KMS-11 (cell line): ENCODE results near the gene GIPC2.

Source experiments
- H2AFZ ChIP-seq: fragments of 200-600 bp; sonication (generic); 2 replicates; pipeline ENCODE4 v1.6.1; 2016; ENCODE audit warnings: antibody characterized with exemption, mixed run types, low read depth
- H3K27ac ChIP-seq: fragments of 200-600 bp; sonication (generic); 2 replicates; pipeline ENCODE4 v1.6.1; 2016; ENCODE audit warnings: mild to moderate bottlenecking, mixed run types
- H3K27me3 ChIP-seq: fragments of 200-600 bp; sonication (generic); 2 replicates; pipeline ENCODE4 v1.6.1; 2017; ENCODE audit warnings: mild to moderate bottlenecking, low read depth, mixed run types, moderate library complexity; ENCODE audit not compliant: insufficient read depth
- H3K36me3 ChIP-seq: fragments of 200-600 bp; sonication (generic); 2 replicates; pipeline ENCODE4 v1.6.1; 2017; ENCODE audit warnings: mild to moderate bottlenecking, mixed run types; ENCODE audit not compliant: insufficient read depth
- H3K4me1 ChIP-seq: fragments of 200-600 bp; sonication (generic); 2 replicates; pipeline ENCODE4 v1.6.1; 2016; ENCODE audit warnings: mild to moderate bottlenecking, low read depth, mixed run types; ENCODE audit not compliant: poor library complexity, severe bottlenecking
- H3K4me2 ChIP-seq: fragments of 200-600 bp; sonication (generic); 2 replicates; pipeline ENCODE4 v1.7.0; 2016; ENCODE audit warnings: mild to moderate bottlenecking, mixed run types
- H3K4me3 ChIP-seq: fragments of 200-600 bp; sonication (generic); IDR thresholded peaks from 2 replicates; pipeline ENCODE4 v1.6.1; 2017; ENCODE audit warnings: low read depth, low read length, mixed read lengths; ENCODE audit not compliant: insufficient read depth
- H3K79me2 ChIP-seq: fragments of 200-600 bp; sonication (generic); 2 replicates; pipeline ENCODE4 v1.6.1; 2016; ENCODE audit warnings: low read depth, mixed run types; ENCODE audit not compliant: insufficient read depth
- H3K9ac ChIP-seq: fragments of 200-600 bp; sonication (generic); 2 replicates; pipeline ENCODE4 v1.6.1; 2016; ENCODE audit warnings: mild to moderate bottlenecking, mixed run types
- H4K20me1 ChIP-seq: fragments of 200-600 bp; sonication (generic); 2 replicates; pipeline ENCODE4 v1.6.1; 2016; ENCODE audit warnings: mild to moderate bottlenecking, mixed run types; ENCODE audit not compliant: insufficient read depth
- CTCF ChIP-seq: fragments of 200-600 bp; sonication (generic); conservative IDR thresholded peaks from 2 replicates; pipeline ENCODE4 v1.6.1; 2017; ENCODE audit warnings: low read depth, mild to moderate bottlenecking, antibody characterized with exemption, low read length, moderate library complexity, mixed read lengths

Gene GIPC2

GRCh38 chr1:78132174-78132947 is 86.6 kb downstream of the GIPC2 start:
- Histone ChIP-seq H3K9ac (no peak overlapping the region), H3K27me3 (no peaks in the 10 kb centered on the region), H2AFZ (no peak overlapping the region), H3K4me2 (no peak overlapping the region), H3K79me2 (no peaks in the 10 kb centered on the region), H3K27ac (no peak overlapping the region), H3K4me1 (no peaks in the 10 kb centered on the region), H3K4me3 (no peak overlapping the region), H4K20me1 (no peaks in the 10 kb centered on the region), H3K36me3 (no peaks in the 10 kb centered on the region)
- TF ChIP-seq CTCF: no peak

- H2AFZ ChIP-seq: no peak overlapping the region
- H3K36me3 ChIP-seq: no peaks in the 10 kb centered on the region
- no peaks in the 10 kb centered on the region for H3K27me3 ChIP-seq
- no peak overlapping the region for H3K4me2 ChIP-seq
- no peak overlapping the region for H3K9ac ChIP-seq
- H4K20me1 ChIP-seq: no peaks in the 10 kb centered on the region
- no peaks in the 10 kb centered on the region for H3K79me2 ChIP-seq
- TF ChIP-seq CTCF: no peak
- no peak overlapping the region for H3K4me3 ChIP-seq
- H3K27ac ChIP-seq: no peak overlapping the region
- H3K4me1 ChIP-seq: no peaks in the 10 kb centered on the region
Observed at GRCh38 chr1:78132948-78133322, 87.2 kb downstream of the GIPC2 start.

- TF ChIP-seq CTCF: no peak
- H3K9ac ChIP-seq: no peak overlapping the region
- no peak overlapping the region for H2AFZ ChIP-seq
- H3K27me3 ChIP-seq: no peaks in the 10 kb centered on the region
- H4K20me1 ChIP-seq: no peaks in the 10 kb centered on the region
- H3K36me3 ChIP-seq: no peaks in the 10 kb centered on the region
- no peaks in the 10 kb centered on the region for H3K79me2 ChIP-seq
- H3K27ac ChIP-seq: no peak overlapping the region
- H3K4me1 ChIP-seq: peaks cover 1% of the 10 kb centered on the region
- no peak overlapping the region for H3K4me3 ChIP-seq
- H3K4me2 ChIP-seq: no peak overlapping the region
Observed at GRCh38 chr1:78136680-78137079, 90.9 kb downstream of the GIPC2 start.

GRCh38 chr1:78141531-78142231 is 95.9 kb downstream of the GIPC2 start:
- 0 out of 2 replicates have a peak overlapping the region, but pooled peaks have one; percentile 47 for H3K4me2 ChIP-seq
- H3K79me2 ChIP-seq: no peaks in the 10 kb centered on the region
- no peak overlapping the region for H2AFZ ChIP-seq
- H3K27me3 ChIP-seq: no peaks in the 10 kb centered on the region
- no peak for TF ChIP-seq CTCF
- H4K20me1 ChIP-seq: no peaks in the 10 kb centered on the region
- H3K27ac ChIP-seq: no peak overlapping the region
- no peak overlapping the region for H3K9ac ChIP-seq
- H3K36me3 ChIP-seq: no peaks in the 10 kb centered on the region
- H3K4me1 ChIP-seq: peaks cover 6% of the 10 kb centered on the region
- no peak overlapping the region for H3K4me3 ChIP-seq
